Endothelial cell of umbilical vein (primary cell): ENCODE results near the gene SSTR5. TPM values are rescaled to one million over a fixed set of nuclear protein-coding genes. Genes with fewer than 3 reads are reported as not detected.

Experiments used
- BruUV-seq: library from RNA; stranded (reverse); fragments of 400-500 nt; replicated peaks from 2 replicates; lab custom pipeline; 2021; lab: Mats Ljungman, UMichigan
- CTCF ChIA-PET: fragments of 300-600, 350-600 bp; sonication (Branson Sonifier 250); formaldehyde crosslinking; loops from one replicate; lab custom pipeline; 2021; ENCODE audit warnings: antibody characterized with exemption, inconsistent platforms; lab: Charles Lee
- POLR2A ChIA-PET: fragments of 300-600, 350-600 bp; sonication (Branson Sonifier 250); formaldehyde crosslinking; loops from one replicate; lab custom pipeline; 2021; ENCODE audit warnings: antibody characterized with exemption, inconsistent platforms; lab: Charles Lee
- DNase-seq: peaks from one replicate; pipeline ENCODE4 v3.0.0-alpha.2; 2011; ENCODE audit warnings: low read depth, low spot score
- FAIRE-seq: peaks from 2 replicates; lab custom pipeline; 2011; peaks lifted over from hg19 to GRCh38; lab: Jason Lieb, UNC
- H2AFZ ChIP-seq: 2 replicates; pipeline ENCODE4 v1.6.0; 2012; ENCODE audit warnings: low read depth, low read length, control low read depth, inconsistent platforms
- H3K27ac ChIP-seq: 2 replicates; pipeline ENCODE4 v1.5.1; 2011; ENCODE audit warnings: low read depth, mild to moderate bottlenecking, control low read depth, low read length, moderate library complexity; ENCODE audit not compliant: insufficient read depth
- H3K27me3 ChIP-seq, 2 experiments: 2 replicates each; pipeline versions ENCODE4 v1.6.0 to v1.6.1; 2011; ENCODE audit warnings: low read length in 2 of 2, mixed read lengths in 1 of 2; ENCODE audit not compliant: control insufficient read depth in 2 of 2, insufficient read depth in 2 of 2
- H3K36me3 ChIP-seq, 2 experiments: 2 replicates in 1 of 2; 3 replicates in 1 of 2; pipeline ENCODE4 v1.5.1; 2011; ENCODE audit warnings: low read length in 2 of 2, mild to moderate bottlenecking in 1 of 2, moderate library complexity in 1 of 2; ENCODE audit not compliant: control insufficient read depth in 2 of 2, insufficient read depth in 2 of 2; ENCODE audit errors: extremely low read depth in 1 of 2
- H3K4me1 ChIP-seq: 3 replicates; pipeline ENCODE4 v1.5.1; 2011; ENCODE audit warnings: mild to moderate bottlenecking, low read length; ENCODE audit not compliant: control insufficient read depth, insufficient read depth; ENCODE audit errors: extremely low read depth
- H3K4me2 ChIP-seq: 2 replicates; pipeline ENCODE4 v1.6.1; 2011; ENCODE audit warnings: low read length, control low read depth, mixed read lengths; ENCODE audit not compliant: insufficient read depth
- H3K4me3 ChIP-seq, 3 experiments: fragments of 200-600 bp in 1 of 3; sonication (generic), shearing (Covaris generic) in 1 of 3; replicated peaks in 1 of 3; 2 replicates each; pipeline ENCODE4 v1.5.1; 2011 to 2016; ENCODE audit warnings: control low read depth in 3 of 3, low read length in 3 of 3, mild to moderate bottlenecking in 2 of 3, inconsistent platforms in 1 of 3, low read depth in 1 of 3, moderate library complexity in 1 of 3; ENCODE audit not compliant: insufficient read depth in 1 of 3
- H3K79me2 ChIP-seq: 2 replicates; pipeline ENCODE4 v1.6.0; 2012; ENCODE audit warnings: low read length, inconsistent platforms; ENCODE audit not compliant: control insufficient read depth, insufficient read depth
- H3K9ac ChIP-seq: replicated peaks from 2 replicates; pipeline ENCODE3; 2011; ENCODE audit warnings: low read length, control low read depth; ENCODE audit not compliant: insufficient read depth; ENCODE audit errors: extremely low read depth
- H3K9me1 ChIP-seq: replicated peaks from 3 replicates; pipeline ENCODE4 v1.6.0; 2011; ENCODE audit warnings: mild to moderate bottlenecking, low read length; ENCODE audit not compliant: control insufficient read depth, insufficient read depth; ENCODE audit errors: extremely low read depth
- H3K9me3 ChIP-seq: replicated peaks from 2 replicates; pipeline ENCODE4 v1.5.1; 2012; ENCODE audit warnings: low read length, inconsistent platforms; ENCODE audit not compliant: control insufficient read depth, insufficient read depth
- H4K20me1 ChIP-seq: replicated peaks from 2 replicates; pipeline ENCODE3; 2011; ENCODE audit warnings: mild to moderate bottlenecking, low read length; ENCODE audit not compliant: control insufficient read depth, insufficient read depth; ENCODE audit errors: extremely low read depth
- EZH2 ChIP-seq: IDR thresholded peaks from 2 replicates; pipeline ENCODE4 v1.6.1; 2012; ENCODE audit warnings: borderline replicate concordance, low read depth, mild to moderate bottlenecking, moderate library complexity, low read length, inconsistent platforms; ENCODE audit not compliant: severe bottlenecking
- FOS ChIP-seq: IDR thresholded peaks from 2 replicates; pipeline ENCODE4 v1.6.1; 2011; ENCODE audit warnings: mild to moderate bottlenecking, low read length, moderate library complexity, borderline replicate concordance; ENCODE audit not compliant: insufficient read depth
- GATA2 ChIP-seq: IDR thresholded peaks from 2 replicates; pipeline ENCODE4 v1.7.0; 2011; ENCODE audit warnings: low read depth, mild to moderate bottlenecking, moderate library complexity, mixed read lengths, low read length; ENCODE audit not compliant: insufficient read length, insufficient read depth
- JUN ChIP-seq: IDR thresholded peaks from 2 replicates; pipeline ENCODE4 v1.6.1; 2011; ENCODE audit warnings: borderline replicate concordance, low read depth; ENCODE audit not compliant: insufficient read length, insufficient read depth
- MYC ChIP-seq: IDR thresholded peaks from one replicate; pipeline ENCODE4 v1.6.1; 2011; ENCODE audit warnings: mild to moderate bottlenecking, low read depth, low read length
- POLR2A ChIP-seq: IDR thresholded peaks from 2 replicates; pipeline ENCODE4 v1.6.1; 2012; ENCODE audit warnings: low read depth, mild to moderate bottlenecking, control low read depth, low read length
- dilution Hi-C: fragments of 300-500 bp; cut with MboI; formaldehyde crosslinking; loops from one replicate; pipeline ENCODE4 v1.15.0; 2019; ENCODE audit warnings: low sequenced_read_pairs; ENCODE audit not compliant: extremely low pct_ligation_motif_present
- intact Hi-C: fragments of 100-400 bp; cut with micrococcal nuclease; formaldehyde crosslinking; loops from one replicate; pipeline ENCODE4 v1.10.0; 2022
- polyA plus RNA-seq, 4 experiments: library from polyadenylated mRNA; depleted of rRNA in 3 of 4; stranded (reverse) in 3 of 4; unstranded in 1 of 4; fragments of >200 nt; gene quantifications; 2 replicates each; pipeline versions ENCODE4 v1.2.1 to v1.2.3, GENCODE V29; 2011 to 2012; ENCODE audit warnings: missing spikeins in 1 of 4
- total RNA-seq: library from RNA; stranded (reverse); gene quantifications from 2 replicates; pipeline ENCODE4 v1.2.3, GENCODE V29; 2021
- TF ChIP-seq, protein P1 (sequence below): IDR thresholded peaks from 2 replicates; pipeline ENCODE4 v1.6.1; 2011; ENCODE audit not compliant: insufficient read depth, insufficient read length

Gene SSTR5
- total and polyA plus RNA-seq, 2 donors (not counting 3 experiments of a cell fraction or from before 2014, with no cell fraction given): 0.24 to 0.52 TPM

DNA sequence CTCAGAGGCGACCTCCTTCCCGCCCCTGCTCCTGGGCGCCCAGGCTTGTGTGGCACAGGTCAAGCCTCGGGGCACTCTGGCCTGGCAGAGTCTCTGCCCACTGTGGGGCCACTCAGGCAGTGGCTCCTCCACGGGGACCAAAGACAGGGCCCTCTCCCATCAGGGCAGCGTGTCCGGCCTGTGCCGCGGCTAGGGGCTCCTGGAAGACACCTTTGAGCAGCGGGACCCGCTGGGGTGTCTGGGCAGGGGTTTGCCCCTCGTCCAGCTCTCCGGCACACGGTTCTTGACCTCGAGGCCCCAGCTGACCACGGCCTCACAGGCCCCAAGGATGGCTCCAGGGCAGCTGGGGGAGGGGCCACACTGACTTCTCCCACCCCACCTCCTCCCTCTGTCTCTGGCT lies 24.7 kb upstream of the SSTR5 start:
- no peaks in the 10 kb centered on the region for H4K20me1 ChIP-seq
- no peak overlapping the region for H3K4me3 ChIP-seq
- no peak overlapping the region for H3K9ac ChIP-seq
- dilution Hi-C loops (no loop called here), intact Hi-C loops (no loop called here)
- H3K4me1 ChIP-seq: no peaks in the 10 kb centered on the region
- H3K9me3 ChIP-seq: no peaks in the 10 kb centered on the region
- BruUV-seq: no TSS peak
- no peaks in the 10 kb centered on the region for H3K9me1 ChIP-seq
- DNase-seq: no peak
- TF ChIP-seq FOS: no peak
- no peak for TF ChIP-seq JUN
- no peak for TF ChIP-seq EZH2
- no peak for TF ChIP-seq POLR2A
- TF ChIP-seq, protein P1, sequence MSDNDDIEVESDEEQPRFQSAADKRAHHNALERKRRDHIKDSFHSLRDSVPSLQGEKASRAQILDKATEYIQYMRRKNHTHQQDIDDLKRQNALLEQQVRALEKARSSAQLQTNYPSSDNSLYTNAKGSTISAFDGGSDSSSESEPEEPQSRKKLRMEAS: no peak
- no peak for TF ChIP-seq MYC
- TF ChIP-seq GATA2: no peak
- H3K4me2 ChIP-seq: no peak overlapping the region
- H3K27me3 ChIP-seq: no peaks in the 10 kb centered on the region
- H3K27ac ChIP-seq: no peak overlapping the region
- POLR2A ChIA-PET: interaction anchor here (0.6 kb wide), 1 partner anchor 148 kb away, joined by 5 read pairs; no protein-coding TSS in a partner anchor
- no peaks in the 10 kb centered on the region for H3K36me3 ChIP-seq
- no peak overlapping the region for H2AFZ ChIP-seq
- CTCF ChIA-PET: interaction anchor here (0.6 to 2.8 kb wide), 3 partner anchors 10 to 79 kb away, joined by 3 to 20 read pairs (median 3); no protein-coding TSS in a partner anchor
- H3K79me2 ChIP-seq: no peaks in the 10 kb centered on the region
- FAIRE-seq: no peak
